ENCODE data around the gene FTCD. TPM values are rescaled to one million over a fixed set of nuclear protein-coding genes. Genes with fewer than 3 reads are reported as not detected.

The FTCD gene
- total and polyA plus RNA-seq, 2 of the 8 experiments (the other 6 are each of a cell fraction or from before 2014, with no cell fraction given): 3.3 to 4.9 TPM

GRCh38 chr21:46113497-46114176, 41.7 kb downstream of the FTCD start (continued):
- TF ChIP-seq POLR2AphosphoS5 (IDR thresholded peaks at IDR 0.05; ENCODE audit: low read depth, low read length): no peak
- TF ChIP-seq POLR2A (IDR thresholded peaks at IDR 0.05; ENCODE audit: control extremely low read depth in 1 of 2, low read depth in 2 of 2, low read length in 2 of 2): no peak
- TF ChIP-seq SIN3A (conservative IDR thresholded peaks at IDR 0.05 in 1 of 2, IDR thresholded peaks at IDR 0.05 in 1 of 2; ENCODE audit: low read depth in 1 of 2, low read length in 2 of 2): no peak
- no peak for TF ChIP-seq SAP30 (IDR thresholded peaks at IDR 0.05; ENCODE audit: insufficient read depth, insufficient replicate concordance, low read length)

Data from H1 (cell line).